HL-60 (cell line): ENCODE measurements around the gene HUWE1.

Experiments
- DNase-seq, 2 experiments: peaks; one replicate each; pipeline ENCODE4 v3.0.0-alpha.2; 2010 to 2020; ENCODE audit warnings: low read depth in 1 of 2, low spot score in 1 of 2
- H3K27ac ChIP-seq: fragments of 250-450 bp; sonication (Bioruptor Pico); replicated peaks from 2 replicates; pipeline ENCODE4 v1.5.1; 2020; ENCODE audit warnings: mild to moderate bottlenecking, moderate library complexity
- H3K27me3 ChIP-seq: fragments of 250-450 bp; sonication (Bioruptor Pico); 2 replicates; pipeline ENCODE4 v1.5.1; 2021; ENCODE audit warnings: mild to moderate bottlenecking, moderate library complexity; ENCODE audit not compliant: insufficient read depth, poor library complexity, severe bottlenecking
- H3K4me3 ChIP-seq: replicated peaks from 2 replicates; pipeline ENCODE4 v1.5.1; 2011; ENCODE audit warnings: mild to moderate bottlenecking, control low read depth, low read length; ENCODE audit not compliant: insufficient read depth
- GABPA ChIP-seq: IDR thresholded peaks from 2 replicates; pipeline ENCODE4 v1.6.1; 2012; ENCODE audit warnings: low read depth
- POLR2AphosphoS5 ChIP-seq: IDR thresholded peaks from 2 replicates; pipeline ENCODE4 v1.6.1; 2012; ENCODE audit warnings: low read depth
- SPI1 ChIP-seq: IDR thresholded peaks from 2 replicates; pipeline ENCODE4 v1.6.1; 2012; ENCODE audit warnings: low read depth, mild to moderate bottlenecking, borderline replicate concordance
- TF ChIP-seq, protein P1 (sequence below): IDR thresholded peaks from one replicate; pipeline ENCODE4 v1.5.1; 2011; ENCODE audit warnings: low read length, control low read depth, inconsistent platforms; ENCODE audit not compliant: insufficient read depth
- TF ChIP-seq, protein P2 (sequence below): IDR thresholded peaks from 2 replicates; pipeline ENCODE4 v1.6.1; 2012; ENCODE audit warnings: low read depth; ENCODE audit not compliant: insufficient replicate concordance

Gene HUWE1

DNA sequence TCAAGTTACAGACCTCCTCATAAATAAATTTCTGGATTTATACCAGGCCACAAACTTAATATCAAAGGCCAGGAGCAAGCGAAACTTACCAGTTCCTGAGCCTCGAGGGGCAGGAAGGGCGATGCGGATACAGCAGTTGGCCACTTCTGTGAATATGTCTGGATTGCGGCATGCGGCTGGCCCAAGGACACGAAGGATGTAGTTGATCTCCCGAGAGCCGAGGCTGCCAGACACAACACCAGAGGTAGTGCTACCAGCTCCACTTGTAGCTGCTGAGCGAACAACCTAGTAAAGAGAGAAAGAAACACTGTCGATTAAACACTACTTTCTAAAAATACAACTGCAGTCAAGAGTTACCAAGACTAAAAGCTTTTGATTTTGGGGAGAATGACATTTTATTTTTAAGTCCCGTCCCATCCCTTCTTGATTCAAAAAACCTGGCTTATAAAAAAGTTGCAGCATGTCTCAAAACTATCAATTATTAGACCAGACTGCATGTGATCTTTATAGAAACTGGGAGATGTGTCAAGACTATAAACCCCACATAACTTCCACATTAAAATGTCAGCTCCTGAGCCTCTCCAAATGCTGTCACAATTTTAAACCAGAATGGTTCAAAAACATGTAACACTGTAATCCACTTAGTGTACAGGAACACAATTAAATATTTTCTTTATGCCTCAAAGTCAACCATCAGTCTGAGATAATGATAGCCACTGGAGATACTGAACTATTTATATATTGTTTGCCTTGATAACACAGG is 105.6 kb downstream of the HUWE1 start:
- no peak for DNase-seq
- Histone ChIP-seq H3K27me3 (no peaks in the 10 kb centered on the region), H3K27ac (no peak overlapping the region), H3K4me3 (no peak overlapping the region)
- no peak for TF ChIP-seq POLR2AphosphoS5

DNA sequence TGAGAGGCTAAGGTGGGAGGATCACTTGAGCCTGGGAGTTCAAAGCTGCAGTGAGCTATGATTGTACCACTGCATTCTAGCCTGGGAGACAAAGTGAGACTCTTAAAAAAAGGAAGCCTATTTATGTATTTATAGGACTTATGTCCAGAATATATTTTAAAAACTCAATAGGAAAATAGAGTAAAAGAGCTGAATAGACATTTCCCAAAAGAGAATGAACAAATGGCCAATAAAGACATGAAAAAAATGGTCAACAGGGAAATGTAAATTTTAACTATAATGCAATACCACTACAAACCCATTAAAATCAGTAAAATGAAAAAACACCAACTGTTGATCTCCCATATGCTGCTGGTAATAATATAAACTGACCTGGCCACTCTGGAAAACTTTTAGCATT is 115.0 kb downstream of the HUWE1 start:
- H3K4me3 ChIP-seq: no peak overlapping the region
- no peak for TF ChIP-seq SPI1
- TF ChIP-seq GABPA: no peak
- TF ChIP-seq, protein P1, sequence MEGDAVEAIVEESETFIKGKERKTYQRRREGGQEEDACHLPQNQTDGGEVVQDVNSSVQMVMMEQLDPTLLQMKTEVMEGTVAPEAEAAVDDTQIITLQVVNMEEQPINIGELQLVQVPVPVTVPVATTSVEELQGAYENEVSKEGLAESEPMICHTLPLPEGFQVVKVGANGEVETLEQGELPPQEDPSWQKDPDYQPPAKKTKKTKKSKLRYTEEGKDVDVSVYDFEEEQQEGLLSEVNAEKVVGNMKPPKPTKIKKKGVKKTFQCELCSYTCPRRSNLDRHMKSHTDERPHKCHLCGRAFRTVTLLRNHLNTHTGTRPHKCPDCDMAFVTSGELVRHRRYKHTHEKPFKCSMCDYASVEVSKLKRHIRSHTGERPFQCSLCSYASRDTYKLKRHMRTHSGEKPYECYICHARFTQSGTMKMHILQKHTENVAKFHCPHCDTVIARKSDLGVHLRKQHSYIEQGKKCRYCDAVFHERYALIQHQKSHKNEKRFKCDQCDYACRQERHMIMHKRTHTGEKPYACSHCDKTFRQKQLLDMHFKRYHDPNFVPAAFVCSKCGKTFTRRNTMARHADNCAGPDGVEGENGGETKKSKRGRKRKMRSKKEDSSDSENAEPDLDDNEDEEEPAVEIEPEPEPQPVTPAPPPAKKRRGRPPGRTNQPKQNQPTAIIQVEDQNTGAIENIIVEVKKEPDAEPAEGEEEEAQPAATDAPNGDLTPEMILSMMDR: no peak
- TF ChIP-seq POLR2AphosphoS5: no peak
- TF ChIP-seq, protein P2, sequence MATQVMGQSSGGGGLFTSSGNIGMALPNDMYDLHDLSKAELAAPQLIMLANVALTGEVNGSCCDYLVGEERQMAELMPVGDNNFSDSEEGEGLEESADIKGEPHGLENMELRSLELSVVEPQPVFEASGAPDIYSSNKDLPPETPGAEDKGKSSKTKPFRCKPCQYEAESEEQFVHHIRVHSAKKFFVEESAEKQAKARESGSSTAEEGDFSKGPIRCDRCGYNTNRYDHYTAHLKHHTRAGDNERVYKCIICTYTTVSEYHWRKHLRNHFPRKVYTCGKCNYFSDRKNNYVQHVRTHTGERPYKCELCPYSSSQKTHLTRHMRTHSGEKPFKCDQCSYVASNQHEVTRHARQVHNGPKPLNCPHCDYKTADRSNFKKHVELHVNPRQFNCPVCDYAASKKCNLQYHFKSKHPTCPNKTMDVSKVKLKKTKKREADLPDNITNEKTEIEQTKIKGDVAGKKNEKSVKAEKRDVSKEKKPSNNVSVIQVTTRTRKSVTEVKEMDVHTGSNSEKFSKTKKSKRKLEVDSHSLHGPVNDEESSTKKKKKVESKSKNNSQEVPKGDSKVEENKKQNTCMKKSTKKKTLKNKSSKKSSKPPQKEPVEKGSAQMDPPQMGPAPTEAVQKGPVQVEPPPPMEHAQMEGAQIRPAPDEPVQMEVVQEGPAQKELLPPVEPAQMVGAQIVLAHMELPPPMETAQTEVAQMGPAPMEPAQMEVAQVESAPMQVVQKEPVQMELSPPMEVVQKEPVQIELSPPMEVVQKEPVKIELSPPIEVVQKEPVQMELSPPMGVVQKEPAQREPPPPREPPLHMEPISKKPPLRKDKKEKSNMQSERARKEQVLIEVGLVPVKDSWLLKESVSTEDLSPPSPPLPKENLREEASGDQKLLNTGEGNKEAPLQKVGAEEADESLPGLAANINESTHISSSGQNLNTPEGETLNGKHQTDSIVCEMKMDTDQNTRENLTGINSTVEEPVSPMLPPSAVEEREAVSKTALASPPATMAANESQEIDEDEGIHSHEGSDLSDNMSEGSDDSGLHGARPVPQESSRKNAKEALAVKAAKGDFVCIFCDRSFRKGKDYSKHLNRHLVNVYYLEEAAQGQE: no peak
- DNase-seq: no peak

DNA sequence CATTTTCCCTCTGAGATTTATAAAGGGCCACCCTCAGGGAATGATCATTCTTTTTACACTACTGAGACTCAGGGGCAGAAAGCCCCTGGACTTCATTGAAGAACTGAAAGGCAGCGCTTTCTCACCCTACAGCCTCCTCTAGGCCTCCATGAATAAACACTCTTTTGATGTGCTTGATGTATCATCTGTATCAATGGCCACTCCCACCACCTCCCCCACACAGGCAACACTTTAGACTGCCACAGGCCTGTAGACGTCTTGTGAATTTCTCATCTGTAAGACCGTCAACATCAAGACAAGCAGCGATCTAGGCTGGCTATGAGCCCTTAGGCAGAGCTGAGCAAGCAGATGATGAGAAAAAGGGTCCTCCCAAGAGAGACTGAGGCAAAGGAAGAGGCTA is 123.2 kb downstream of the HUWE1 start:
- no peaks in the 10 kb centered on the region for H3K27me3 ChIP-seq
- TF ChIP-seq, protein P2: no peak
- no peak for TF ChIP-seq GABPA
- TF ChIP-seq, protein P1: no peak
- no peak for TF ChIP-seq POLR2AphosphoS5
- TF ChIP-seq SPI1: no peak
- DNase-seq: no peak

More for the DNA sequence above, 115.0 kb downstream of the HUWE1 start:
- Histone ChIP-seq H3K27me3 (no peaks in the 10 kb centered on the region), H3K27ac (no peak overlapping the region)

DNA sequence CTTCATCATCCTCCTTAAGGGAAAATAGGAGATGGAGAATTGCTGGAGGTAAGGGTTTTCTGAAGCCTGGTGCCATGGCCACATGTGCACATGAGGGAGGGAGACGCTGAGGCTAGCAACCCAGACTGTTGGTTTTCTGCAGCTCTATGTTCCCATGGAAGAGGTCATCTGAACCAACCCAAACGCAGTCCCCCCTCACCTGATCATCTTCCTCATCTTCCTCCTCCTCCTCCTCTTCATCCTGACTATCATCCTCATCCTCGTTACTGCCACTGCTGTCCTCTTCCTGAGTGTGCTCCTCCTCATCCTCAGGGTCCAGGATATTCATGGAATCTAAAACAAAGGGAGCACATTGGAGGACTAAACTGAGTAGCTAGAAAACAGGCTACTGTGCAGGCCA is 124.6 kb downstream of the HUWE1 start:
- TF ChIP-seq POLR2AphosphoS5 (no peak), GABPA (no peak), SPI1 (no peak)
- TF ChIP-seq, protein P1: no peak
- TF ChIP-seq, protein P2: no peak
- no peak overlapping the region for H3K27ac ChIP-seq
- DNase-seq: no peak
- no peak overlapping the region for H3K4me3 ChIP-seq
- no peaks in the 10 kb centered on the region for H3K27me3 ChIP-seq

More for the DNA sequence above, 123.2 kb downstream of the HUWE1 start:
- no peak overlapping the region for H3K4me3 ChIP-seq
- H3K27ac ChIP-seq: no peak overlapping the region
